Fibroblast of skin of back (primary cell): ENCODE measurements around the gene RGL1.

Experiments used
- DNase-seq: peaks from one replicate; pipeline ENCODE4 v3.0.0-alpha.2; 2013

The RGL1 gene

DNA sequence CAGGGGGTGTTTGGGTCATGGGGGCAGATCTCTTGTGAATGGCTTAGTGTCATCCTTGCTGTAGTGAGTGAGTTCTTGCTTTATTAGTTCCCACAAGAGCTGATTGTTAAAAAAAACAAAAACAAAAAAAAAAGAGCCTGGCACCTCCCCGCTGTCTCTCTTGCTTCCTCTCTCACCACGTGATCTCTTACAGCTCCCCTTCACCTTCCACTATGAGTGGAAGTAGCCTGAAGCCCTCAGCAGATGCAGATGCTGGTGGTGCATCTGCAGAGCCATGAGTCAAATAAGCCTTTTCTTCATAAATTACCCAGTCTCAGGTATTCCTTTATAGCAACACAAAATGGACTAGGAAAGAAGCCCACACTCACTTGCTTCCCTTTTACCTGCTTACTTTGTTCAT is 17.2 kb upstream of the RGL1 start:
- DNase-seq, result no peak

GRCh38 chr1:183791319-183791718 is 13.6 kb upstream of the RGL1 start:
- DNase-seq, result no peak

DNA sequence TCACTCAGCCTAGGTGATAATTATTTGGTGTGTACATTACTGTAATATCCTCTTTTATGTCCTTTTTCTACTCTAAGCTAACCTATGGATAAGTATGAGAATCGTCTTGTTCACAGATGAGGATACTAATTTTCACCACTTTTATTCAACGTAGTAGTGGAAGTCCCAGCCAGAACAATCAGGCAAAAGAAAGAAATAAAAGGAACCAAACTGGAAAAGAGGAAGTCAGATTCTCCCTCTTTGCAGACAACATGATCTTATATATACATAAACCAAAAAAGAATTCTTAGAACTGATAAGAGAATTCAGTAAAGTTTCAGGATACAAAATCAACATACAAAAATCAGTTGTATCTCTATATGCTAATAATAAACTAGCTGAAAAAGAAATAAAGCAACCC is 12.6 kb upstream of the RGL1 start:
- no peak for DNase-seq

- no peak for DNase-seq
Observed at GRCh38 chr1:183794088-183794487, 10.8 kb upstream of the RGL1 start.

GRCh38 chr1:183800449-183800848 is 4.5 kb upstream of the RGL1 start:
- no peak for DNase-seq

GRCh38 chr1:183801649-183802048 is 3.3 kb upstream of the RGL1 start:
- DNase-seq, result no peak

DNA sequence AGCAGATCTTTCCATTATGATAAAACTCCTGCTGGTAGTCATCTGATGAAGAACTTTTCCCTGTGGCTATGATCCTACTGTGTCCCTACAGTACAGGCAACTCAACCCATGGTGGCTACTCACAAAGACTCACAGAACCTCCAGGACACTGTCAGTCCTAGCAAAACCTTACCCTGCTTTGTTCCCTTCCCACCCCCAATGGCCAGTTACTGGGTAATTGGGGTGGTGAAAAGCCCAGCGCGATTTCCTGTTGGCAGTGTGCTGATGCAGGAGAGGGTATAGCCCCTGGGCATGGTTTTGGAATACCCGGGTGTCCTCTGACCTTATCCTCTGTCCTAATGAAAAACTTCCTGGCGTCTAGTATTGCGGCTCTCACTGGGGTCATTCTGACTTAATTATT is 533 bp upstream of the RGL1 start:
- DNase-seq, result no peak

DNA sequence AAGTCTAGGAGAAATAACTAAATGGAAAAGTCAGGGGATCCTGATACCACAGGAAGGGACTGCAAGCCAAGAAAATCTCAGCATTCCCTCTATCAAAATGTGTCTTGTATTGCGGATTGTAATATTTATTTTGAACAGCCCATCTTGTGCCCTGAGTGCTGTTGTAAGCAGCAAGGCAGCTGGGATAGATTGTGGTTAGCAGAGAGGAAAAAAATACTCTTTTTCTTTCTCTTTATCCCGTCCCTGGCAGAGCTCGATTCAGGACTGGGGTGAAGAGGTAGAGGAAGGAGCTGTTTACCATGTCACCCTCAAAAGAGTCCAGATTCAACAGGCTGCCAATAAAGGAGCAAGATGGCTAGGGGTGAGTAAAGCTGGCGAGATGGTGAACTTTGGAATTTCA is 1.2 kb downstream of the RGL1 start:
- peak; percentile 57 for DNase-seq

DNA sequence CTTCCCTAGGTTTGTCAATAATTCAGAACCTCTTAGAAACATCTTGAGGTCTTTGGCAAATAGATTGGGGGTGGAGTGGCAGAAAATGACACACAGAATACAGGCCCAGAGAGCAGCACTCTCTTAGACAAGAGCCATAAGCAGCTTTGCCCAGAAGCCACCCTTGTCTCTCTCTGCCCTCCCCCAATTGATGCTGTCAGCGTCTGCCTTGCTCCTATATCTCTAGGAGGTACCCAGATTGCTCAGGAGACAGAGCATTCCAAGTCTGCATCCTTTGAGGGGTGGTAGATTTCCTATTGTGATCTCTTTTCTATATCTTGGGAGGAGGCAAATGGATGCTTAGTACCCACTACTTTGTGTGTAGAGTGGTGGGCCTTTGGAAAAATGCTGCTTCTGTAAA is 1.8 kb downstream of the RGL1 start:
- no peak for DNase-seq

DNA sequence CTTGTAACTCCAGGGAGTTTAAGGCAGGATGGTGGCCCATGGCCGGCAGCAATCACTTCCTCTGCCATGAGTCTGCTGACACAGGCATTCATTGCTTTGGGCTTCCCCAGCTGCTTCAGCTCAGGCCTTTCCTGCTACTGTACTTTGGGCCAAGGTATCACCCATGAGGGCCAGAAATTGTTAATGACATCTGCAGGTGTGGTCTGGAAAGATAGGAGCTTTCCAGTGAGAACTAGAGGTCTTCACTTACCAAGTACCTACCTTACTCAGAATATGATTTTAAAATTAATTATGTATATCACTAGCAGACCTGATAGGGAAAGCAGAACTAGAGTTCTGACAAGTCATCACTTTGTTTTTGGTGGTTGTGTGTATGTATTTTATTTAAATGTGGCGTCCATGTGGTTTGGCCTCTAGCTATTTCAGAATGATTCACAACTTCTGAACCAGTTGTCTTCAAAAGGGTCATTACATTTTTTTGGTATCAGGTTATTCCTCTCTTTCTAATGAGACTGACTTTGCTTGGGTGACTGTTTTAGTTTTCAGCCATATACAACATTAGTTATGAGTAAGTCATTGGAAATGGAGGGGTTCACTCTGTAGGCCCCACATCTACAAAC is 2.7 kb downstream of the RGL1 start:
- peak; percentile 70 for DNase-seq

DNA sequence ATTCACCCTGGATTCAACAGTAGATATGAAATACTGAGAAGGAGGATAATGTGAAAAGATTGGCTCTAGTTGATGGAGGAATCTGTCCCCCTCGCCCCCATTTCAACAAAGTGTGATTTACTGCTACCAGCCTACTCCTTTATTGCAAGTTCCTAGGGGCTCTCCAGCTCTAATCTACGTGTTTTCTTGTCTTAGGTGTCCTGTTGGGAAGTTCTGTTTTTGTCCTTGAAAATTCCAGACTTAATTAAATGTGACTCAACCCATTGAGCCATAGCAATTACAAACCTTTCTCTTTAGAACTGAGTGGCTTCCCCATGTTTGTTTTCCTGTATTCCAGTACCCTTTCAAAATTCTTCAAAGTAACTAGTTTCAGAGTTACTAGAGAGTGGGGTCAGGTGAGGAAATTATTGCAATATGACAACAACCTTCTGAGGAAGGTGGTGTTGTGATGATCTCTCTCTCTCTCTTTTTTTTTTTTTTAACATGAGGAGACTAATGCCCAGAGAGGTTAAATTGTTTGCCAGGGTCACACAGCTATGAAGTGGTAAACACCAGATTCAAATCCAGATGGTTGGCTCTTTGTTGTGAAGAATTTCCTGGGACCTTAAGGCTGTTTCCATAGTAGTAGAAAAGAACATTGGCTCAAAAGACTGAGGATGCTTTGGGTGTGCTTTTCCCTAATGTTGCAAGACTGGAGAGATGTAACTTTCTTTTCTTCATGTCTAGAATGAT is 3.5 kb downstream of the RGL1 start:
- peak; percentile 23 for DNase-seq

- peak; percentile 17 for DNase-seq
Observed at GRCh38 chr1:183810121-183810520, 5.2 kb downstream of the RGL1 start.

DNA sequence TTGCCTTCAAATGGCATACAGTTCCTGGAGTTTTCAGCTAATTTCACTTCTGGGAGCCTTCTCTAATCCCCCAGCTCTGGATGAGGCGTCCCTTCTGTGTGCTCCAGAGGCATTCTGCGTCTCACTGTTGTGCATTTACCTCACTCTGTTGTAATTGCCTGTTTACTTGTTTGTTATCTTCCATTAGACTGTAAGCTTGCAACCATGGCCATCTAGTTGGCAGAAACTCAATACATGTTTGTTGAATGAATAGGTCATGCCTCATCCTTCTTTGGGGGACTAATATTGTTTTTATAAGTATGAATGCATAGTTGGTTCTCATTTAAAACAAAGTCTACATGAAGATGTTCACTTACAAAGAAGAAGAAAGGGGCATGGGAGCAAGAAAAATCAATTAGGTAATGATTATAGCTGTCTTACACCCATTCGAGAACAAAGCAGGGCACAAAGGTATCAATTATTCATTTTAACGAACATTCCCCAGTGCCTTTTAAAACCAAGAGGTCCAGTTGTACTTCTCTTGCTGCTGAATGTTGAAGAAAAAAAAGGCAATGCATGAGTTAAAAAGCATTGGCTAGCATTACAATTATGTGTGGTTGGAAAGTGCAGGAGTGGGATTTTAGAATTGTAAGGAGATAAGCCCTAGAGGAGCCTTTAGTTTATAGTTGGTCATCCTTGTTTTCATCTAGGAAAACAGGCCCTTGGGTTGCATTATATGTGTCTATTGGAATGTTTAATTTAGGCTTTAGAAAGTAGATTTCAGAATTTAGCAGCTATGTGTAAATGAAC is 6.0 kb downstream of the RGL1 start:
- DNase-seq, result no peak

DNA sequence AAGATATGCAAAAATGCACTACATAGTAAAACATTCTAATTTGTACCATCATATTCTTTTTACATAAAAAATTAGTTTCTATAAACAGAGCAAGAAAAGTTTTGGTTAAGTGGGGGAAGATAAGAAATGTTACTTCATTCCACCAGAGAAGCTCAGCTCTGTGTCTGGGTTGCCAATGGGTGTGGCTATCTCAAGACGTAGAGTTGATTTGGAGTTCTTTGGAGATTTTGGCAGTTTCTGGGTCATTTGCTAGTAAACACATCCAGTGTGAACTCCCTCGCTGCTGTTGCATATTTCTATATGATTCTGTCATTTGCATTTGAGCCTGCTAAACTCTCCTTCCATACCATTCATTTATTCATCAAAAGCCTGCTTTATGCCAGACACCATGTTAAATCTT is 7.2 kb downstream of the RGL1 start:
- no peak for DNase-seq

GRCh38 chr1:183812686-183813569 is 8.0 kb downstream of the RGL1 start:
- peak; percentile 73 for DNase-seq

DNA sequence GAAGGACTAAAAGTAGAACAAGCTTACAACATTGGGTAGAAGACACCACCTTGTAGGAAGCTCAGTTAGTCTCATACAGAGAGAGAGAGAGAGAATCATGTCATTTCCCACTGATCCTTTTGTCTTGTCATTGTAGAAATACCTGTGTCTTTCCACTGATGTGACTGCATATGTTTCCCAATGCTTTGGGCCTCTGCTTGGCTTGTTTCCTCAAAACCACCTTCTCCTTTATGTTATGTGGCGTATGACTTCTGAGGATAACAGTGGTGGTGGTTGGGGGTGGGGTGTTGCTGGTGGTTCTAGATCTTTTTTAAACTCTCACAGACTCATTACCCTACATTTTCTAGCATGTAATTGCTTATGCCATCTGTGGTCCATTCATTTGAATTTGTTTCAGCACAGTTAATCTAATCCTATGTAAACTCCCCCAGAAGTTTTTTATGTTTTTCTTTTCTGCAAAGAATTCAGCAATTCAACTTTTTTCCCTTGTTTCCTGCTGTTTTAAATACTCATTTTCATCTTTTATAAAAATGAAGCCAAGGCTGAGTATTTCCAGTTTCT is 9.3 kb downstream of the RGL1 start:
- no peak for DNase-seq

- DNase-seq, result no peak
Observed at GRCh38 chr1:183816110-183816509, 11.2 kb downstream of the RGL1 start.

DNA sequence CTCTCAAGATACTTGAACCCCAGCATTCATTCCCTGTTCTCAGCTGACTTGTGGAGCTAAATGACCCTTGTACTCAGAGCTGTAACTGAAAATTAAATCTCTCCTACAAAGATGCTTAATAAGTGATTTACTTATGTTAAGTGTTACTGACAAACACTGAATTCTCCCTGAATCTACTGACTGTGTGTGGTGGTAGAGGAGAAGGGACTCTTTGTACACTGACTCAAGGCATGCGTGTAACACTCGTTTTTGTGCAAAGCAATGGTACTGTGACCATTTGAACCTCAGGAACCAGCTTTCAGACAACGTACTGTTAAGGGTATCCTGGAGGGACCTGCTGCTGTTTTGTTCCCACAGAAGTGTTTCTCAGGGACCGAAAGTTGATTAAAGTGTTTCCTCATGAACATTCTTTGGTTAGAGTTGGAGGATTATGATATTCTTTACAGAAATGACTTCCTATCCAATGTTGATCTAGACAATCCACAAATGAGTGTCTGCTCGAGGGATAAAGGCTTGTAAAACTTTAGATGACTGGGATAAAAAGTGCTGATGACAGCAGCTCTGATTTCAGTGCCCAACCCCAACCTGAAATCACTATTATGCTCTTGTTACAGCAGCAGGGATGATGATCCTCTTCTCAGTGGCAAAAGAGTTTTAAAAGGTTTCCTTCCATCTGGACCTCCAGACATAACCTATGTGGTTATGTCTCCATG is 12.8 kb downstream of the RGL1 start:
- no peak for DNase-seq

GRCh38 chr1:183819059-183819458 is 14.1 kb downstream of the RGL1 start:
- no peak for DNase-seq

GRCh38 chr1:183821309-183821888 is 16.5 kb downstream of the RGL1 start:
- DNase-seq, result peak; percentile 23

DNA sequence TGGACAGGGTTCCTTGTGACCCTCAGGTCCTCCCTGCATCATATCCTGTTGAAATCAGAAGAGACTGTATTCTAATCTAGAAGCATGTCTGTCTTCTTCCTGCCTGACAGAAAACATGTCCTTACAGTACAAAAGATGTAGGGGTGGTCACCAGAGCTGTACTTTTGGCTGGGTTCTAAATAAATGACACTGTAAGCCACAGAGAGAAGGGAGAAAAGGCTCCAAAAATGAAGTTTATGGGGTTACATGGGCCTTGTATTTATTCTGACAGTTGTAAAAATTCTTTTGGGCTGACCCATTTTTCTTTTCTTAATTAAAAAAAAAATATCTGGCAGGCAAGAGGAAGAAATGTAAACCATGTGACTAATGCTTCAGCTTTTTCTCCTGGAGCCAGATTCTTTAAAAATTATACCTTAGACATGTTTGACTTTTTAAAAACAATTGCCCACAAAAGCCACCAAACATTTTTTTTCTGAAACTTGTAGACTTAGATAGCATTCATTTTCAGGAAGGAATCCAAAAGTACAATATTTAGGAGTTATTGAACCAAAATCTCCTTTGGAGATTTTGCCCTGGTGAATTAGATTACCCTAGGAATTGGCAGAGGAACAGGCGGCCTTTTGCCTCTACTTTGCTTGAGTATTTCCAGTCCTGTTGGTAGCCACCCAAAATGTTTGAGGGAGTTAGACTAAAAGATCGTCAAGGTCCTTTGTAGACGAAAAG is 17.1 kb downstream of the RGL1 start:
- DNase-seq, result peak; percentile 74
